ENCODE results near the gene PRR9. TPM values are rescaled to one million over a fixed set of nuclear protein-coding genes. Genes with fewer than 3 reads are reported as not detected.

The PRR9 gene
- total RNA-seq, 1 experiment from 2014 or later, result not detected

DNA sequence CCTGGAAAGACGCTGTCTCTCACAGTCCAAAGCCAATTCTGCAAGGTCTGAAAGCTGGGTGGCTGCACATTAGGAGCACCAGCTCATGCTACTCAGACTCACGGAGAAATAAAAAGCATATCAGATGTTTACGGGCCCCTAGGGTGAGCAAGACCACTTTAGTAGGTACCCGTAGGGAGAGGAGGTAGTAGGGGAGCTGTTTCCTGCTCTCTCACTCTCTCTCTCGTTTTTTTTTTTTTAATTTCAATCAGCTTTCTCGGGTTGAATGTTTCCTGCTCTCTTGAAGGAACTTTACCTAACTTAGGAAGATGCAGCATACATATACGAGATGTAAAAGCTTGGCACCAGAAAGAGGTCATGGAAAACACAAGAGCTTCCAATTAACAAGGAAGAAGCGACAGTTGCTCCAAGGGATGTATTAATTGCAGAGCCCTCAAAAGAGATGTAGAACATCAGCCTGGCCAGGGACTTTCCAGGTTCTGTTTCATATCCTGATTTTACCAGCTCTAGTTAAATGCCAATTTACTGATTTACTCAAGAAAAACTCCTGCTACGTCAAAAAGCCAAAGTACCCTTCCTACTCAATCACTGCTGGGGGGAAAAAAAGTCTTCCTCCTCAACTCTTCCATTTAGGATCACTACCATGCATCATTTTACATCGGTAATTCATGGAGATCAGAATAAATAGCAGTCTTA is 45.2 kb downstream of the PRR9 start:
- DNase-seq (ENCODE audit: low read depth), result no peak

GRCh38 chr1:153265457-153265856 is 48.1 kb downstream of the PRR9 start:
- no peak for DNase-seq (ENCODE audit: low read depth)

Other genes starting within 250 kb of the PRR9 start
- not detected in 2 replicates for gene SPRR4, start 246.9 kb upstream of the PRR9 start, total RNA-seq (2014; rRNA removed; shearing (Covaris generic))
- not detected in 2 replicates for gene SPRR1A, start 233.5 kb upstream of the PRR9 start, total RNA-seq (2014; rRNA removed; shearing (Covaris generic))
- gene SPRR3, start 215.8 kb upstream of the PRR9 start, total RNA-seq (2014; rRNA removed; shearing (Covaris generic)), result not detected in 2 replicates
- not detected in 2 replicates for gene SPRR1B, start 186.4 kb upstream of the PRR9 start, total RNA-seq (2014; rRNA removed; shearing (Covaris generic))
- not detected in 2 replicates for gene SPRR2D, start 176.5 kb upstream of the PRR9 start, total RNA-seq (2014; rRNA removed; shearing (Covaris generic))
- gene SPRR2A, start 160.1 kb upstream of the PRR9 start, total RNA-seq (2014; rRNA removed; shearing (Covaris generic)), result not detected in 2 replicates
- gene SPRR2B, start 146.0 kb upstream of the PRR9 start, total RNA-seq (2014; rRNA removed; shearing (Covaris generic)), result not detected in 2 replicates
- not detected in 2 replicates for gene SPRR2E, start 123.1 kb upstream of the PRR9 start, total RNA-seq (2014; rRNA removed; shearing (Covaris generic))
- gene SPRR2F, start 104.1 kb upstream of the PRR9 start, total RNA-seq (2014; rRNA removed; shearing (Covaris generic)), result not detected in 2 replicates
- gene SPRR2G, start 66.7 kb upstream of the PRR9 start, total RNA-seq (2014; rRNA removed; shearing (Covaris generic)), result not detected in 2 replicates
- not detected in 2 replicates for gene LELP1, start 14.2 kb upstream of the PRR9 start, total RNA-seq (2014; rRNA removed; shearing (Covaris generic))
- not detected in 2 replicates for gene LORICRIN, start 42.1 kb downstream of the PRR9 start, total RNA-seq (2014; rRNA removed; shearing (Covaris generic))
- gene PGLYRP3, start 95.4 kb downstream of the PRR9 start, total RNA-seq (2014; rRNA removed; shearing (Covaris generic)), result not detected in 2 replicates
- not detected in 2 replicates for gene PGLYRP4, start 131.3 kb downstream of the PRR9 start, total RNA-seq (2014; rRNA removed; shearing (Covaris generic))
- gene S100A9, start 140.3 kb downstream of the PRR9 start, total RNA-seq (2014; rRNA removed; shearing (Covaris generic)), result 0.22 TPM in 1 of 2 replicates, not detected in the other
- not detected in 2 replicates for gene S100A12, start 158.0 kb downstream of the PRR9 start, total RNA-seq (2014; rRNA removed; shearing (Covaris generic))
- 0.15 TPM in 1 of 2 replicates, not detected in the other for gene S100A8, start 173.5 kb downstream of the PRR9 start, total RNA-seq (2014; rRNA removed; shearing (Covaris generic))
- gene S100A7A, start 198.9 kb downstream of the PRR9 start, total RNA-seq (2014; rRNA removed; shearing (Covaris generic)), result not detected in 2 replicates
- gene S100A7, start 243.1 kb downstream of the PRR9 start, total RNA-seq (2014; rRNA removed; shearing (Covaris generic)), result not detected in 2 replicates

Measured in M059J (cell line).